GM18870 (cell line): ENCODE measurements around the gene DST.
"Not testable (repeated sequence)": the region's sequence is repeated elsewhere in the genome, so short reads cannot be mapped to it uniquely, and the experiment has no call there.

ENCODE experiments used
- ATAC-seq: cut with Tn5 transposase; IDR thresholded peaks from one replicate; pipeline ENCODE4 v1.9.1; 2021; ENCODE audit warnings: moderate library complexity; ENCODE audit not compliant: unreplicated experiment

Gene DST

DNA sequence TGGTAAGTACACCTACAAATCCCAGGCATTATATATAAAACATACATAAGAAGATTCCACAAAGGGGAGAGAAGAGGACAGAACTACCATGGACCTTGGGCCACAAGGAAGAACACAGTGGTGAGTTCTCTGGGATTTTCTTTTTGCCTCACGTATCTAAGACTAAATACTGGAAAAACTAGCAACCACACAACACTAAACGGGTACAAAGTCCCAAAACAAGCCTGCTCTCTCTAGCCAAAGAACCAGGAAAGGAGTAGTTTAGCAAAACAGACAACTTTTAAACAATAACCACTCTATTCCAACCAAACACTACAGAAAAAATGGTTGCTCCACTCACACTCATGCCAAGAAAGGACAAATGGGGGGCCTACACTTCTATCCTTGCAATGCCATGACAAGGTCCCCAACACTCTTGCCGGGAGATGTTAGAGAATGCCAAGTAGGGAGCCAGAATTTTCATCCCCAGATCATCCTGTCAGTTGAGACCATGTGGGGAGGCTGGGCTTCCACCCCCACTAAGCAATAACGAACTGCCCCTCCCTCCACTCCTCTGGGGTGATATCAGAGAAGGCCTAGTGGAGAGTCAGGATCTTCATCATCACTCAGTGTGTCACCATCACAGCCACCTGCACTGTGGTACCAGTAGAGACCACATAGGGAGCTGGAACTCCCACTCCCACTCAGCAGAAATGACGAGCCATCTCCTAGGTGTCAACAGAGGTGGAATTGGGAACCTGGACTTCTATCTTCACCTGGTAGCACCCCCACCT lies 123.5 kb downstream of the DST start:
- ATAC-seq: no peak

DNA sequence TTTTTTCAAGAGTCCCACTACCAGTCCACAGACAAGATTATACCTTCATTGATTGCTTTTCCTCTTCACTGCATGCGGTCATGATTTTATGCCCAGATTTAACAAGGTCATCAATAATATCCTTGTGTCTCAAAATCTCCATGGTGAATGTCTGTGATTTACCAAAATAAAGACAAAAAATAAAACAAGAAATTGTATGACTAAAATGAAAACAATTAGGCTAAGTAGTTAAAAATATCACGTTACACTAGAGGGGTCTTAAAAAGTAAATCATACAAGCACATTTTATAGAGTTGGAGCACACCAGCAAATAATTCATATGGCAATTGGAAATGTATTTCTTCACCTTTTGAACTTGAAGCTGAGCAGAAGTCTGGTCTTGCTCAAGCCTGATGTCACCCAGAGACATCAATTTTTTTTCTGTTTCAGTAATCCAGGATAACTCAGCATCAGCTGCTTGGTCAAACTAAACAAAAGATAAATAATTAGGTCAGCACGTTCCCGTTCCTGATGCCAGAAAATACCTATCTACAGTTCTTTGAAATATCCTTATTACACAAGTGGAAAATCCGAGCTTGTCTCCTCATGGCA lies 125.4 kb downstream of the DST start:
- ATAC-seq: no peak

DNA sequence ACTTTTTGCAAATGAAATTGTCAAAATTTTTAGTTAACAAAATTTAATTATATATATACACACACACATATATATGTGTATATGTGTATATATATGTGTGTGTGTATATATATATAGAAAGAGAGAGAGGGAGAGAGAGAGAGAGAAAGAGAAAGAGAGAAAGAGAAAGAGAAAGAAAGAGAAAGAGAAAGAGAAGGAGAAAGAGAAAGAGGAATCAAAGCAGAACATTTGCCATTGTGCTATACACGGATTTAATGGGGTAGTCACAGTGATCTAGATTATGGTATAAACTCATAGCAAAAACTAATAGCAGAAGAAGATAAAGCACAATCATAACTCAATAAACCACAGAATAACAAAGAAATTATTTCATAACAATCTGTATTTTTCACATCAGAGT lies 126.7 kb downstream of the DST start:
- no peak for ATAC-seq

DNA sequence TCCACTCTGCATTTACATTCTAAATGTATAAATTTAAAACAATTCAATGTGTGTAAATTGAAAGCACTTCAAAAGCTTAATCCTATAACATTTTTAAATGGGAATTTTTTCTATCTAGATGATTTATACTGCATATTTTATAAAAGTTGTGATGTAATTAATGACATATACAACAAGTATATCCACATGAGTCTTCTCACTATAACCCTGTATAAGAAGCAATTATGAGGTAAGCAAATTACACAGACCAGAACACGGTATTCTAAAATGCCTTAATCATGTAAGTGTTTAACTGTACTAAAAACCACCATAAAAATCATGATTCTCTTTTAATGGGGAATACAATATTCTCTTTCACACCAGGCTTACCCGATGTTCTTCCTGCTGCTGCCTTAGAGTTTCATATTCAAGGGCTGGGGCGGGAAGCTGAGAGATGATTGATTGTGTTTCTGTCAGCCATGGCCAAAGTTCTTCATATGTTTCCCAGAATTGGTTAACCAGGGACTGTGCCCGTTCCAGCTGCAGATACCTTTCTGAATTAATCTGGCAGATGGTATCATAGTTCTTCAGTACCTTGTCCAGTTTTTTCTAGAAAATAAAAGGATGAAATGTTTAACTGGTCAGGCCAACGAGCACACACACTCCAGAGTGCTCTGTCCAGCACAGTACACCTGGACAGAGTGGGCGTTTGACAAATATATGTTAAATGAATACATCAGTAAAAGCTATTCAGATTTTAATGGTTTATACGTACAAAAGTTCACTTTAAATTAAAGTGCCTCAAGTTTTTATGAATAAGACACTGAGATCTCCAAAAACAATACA lies 127.4 kb downstream of the DST start:
- no peak for ATAC-seq

DNA sequence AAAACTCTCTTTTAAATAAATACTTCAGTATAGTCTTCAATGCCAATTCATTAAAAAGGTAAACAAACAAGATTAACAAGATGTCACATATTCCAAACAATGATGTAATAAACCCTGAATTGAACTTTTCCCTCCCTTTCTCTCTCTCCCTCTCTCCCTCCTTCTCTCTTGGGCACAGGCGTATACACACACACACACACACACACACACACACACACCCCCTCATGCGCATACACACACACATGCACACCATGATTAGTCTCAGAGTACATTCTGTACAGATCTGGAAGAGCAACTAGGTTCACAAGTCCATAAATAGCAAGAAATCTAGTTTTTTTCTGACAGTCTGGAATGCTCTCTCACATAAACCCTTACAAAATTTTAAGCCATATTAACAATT lies 128.3 kb downstream of the DST start:
- ATAC-seq: no peak

DNA sequence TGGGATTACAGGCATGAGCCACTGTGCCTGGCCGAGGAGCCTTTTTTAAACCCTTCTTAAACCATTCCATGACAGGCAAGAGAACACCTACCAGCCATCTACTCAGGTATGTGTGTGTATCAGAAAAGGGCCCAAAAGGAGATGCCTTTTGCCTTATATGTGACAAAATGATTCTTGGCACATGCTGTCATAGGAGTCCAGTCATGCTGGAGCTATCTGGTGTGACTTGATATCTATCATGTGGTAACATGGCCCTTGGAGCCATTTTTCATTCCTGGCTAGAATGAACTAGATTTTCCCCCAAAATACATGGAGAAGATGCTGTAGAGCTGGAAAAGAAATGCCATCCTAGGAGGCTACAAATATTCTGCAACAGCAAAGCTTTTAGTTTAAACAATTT lies 129.1 kb downstream of the DST start:
- ATAC-seq: no peak

DNA sequence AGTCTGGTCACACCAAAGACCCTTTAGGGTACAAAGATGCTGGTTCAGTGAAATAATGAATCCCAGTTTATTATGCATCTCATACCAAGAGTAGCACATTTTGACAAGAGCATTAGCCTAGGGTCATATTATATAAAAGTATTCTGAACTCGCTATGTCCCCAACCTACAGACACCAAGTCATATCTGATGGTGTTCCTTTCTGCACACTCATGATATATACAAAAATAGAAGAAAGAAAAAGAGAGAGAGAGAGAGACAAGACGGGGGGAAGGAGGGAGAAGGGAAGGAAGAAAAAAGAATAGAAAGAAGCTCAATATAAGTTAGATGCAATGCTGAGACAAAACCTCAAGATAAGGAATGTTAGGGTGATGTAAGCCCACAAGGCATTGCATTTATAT lies 131.1 kb downstream of the DST start:
- no peak for ATAC-seq

DNA sequence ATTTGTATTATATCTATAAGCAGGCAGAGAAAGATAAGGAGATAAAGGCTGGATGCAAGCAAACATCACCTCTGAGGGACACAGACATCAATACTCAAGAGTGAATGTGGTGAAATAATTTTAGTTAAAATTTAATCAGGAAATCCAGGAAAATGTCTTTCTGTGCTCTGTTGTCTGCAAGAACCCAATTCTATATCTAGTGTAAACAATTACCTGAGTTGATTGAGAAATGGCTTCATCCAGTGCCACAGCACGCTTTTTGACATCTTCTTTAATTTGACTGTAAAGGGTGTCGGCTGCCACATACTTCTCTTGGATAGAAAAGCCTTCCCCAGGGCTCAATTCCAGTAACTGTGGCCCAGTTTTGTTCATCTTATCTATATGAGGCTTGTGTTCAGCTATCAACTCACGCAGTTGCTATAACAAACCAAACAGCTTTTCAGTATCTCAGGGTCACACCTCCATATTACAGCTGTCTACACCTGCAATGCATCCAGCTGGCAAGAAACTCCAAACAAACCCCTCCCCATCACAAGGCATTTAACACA lies 131.6 kb downstream of the DST start:
- ATAC-seq: no peak

DNA sequence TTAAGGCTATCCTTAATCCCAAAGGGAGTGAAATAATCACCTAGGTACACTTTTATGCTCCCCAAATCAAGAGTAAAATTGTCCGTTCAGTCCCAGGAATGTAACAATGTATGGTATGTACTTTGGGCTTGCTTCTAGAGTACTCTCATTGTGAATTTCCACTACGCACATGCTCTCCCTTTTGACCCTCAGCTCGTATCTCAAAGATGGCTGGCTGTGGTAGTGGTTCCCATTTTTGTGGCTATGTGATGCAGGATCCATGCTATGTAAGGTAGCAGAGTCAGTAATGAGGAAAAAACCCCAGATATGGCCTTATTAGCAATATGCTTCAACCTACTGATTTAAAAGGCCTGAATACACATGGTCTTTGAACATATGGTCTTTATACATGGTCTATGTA lies 133.7 kb downstream of the DST start:
- ATAC-seq: no peak

DNA sequence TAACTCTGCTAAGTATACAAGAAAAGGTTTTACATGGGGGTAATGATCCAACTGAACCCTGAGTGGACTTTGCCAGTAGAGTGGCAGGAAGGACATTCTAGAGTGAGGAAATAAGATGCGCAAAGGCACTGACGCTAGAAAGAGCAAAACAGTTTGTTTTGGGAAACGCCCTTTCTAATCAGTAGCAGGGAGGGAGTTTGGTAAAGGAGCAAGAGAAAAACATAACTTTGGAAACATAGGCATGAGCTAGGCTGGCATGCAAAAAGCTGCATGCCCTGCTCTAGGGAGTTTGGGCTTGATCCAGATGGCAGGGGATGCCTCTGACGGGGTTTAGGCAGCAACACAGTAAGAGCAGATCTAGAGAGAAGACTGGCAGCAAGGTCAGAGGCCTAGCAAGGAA lies 135.2 kb downstream of the DST start:
- no peak for ATAC-seq

DNA sequence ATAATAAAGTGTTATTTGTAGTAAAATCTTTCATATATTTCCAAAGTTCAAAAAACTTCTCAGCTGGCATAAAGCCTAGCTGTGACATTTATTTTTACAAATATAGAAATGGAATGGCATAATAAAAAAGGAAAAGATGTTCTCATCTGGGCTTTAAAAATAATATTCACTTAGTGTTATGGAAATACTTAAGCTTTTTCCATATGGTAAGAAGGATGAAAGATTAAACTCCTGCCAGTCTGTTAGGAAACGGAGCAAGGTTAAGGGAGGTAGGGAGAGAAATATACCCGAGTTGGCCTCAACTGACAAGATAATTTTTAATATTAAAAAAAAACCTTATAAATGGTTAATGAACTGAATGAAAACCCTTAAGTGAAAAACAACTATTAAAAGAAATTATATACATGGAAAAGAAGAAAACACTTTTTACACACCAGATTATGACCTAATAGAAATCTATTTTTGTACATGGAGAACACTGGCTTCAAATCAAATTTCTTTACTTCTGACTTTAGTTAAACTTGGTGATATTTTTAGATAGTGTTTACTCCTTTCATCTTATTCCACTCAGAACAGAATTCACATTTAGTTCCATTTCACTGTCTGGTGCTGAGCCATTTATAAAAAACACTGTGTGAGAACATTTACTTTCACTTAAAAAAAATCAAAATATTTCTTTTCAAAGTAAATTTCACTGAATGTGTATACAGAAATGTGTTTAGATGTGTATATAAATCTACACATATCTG lies 137.0 kb downstream of the DST start:
- ATAC-seq: no peak

DNA sequence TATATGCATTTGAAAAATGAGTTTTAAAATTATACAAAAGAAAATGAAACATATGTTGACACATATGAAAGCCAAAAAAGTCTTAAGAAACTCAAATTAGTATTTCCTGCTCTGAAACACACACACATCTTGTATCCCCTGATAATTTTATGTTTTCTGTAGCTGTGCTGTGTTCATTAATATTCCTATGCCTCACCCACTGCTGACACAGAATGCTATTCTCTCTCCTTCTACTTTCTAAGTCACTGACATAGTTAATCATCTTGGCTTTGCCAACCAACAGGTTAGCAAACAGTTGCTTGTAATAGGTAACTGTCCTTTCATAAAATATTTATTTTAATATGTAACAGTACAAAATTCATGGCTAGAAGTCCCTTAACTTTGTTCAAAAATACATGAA lies 140.7 kb downstream of the DST start:
- no peak for ATAC-seq

DNA sequence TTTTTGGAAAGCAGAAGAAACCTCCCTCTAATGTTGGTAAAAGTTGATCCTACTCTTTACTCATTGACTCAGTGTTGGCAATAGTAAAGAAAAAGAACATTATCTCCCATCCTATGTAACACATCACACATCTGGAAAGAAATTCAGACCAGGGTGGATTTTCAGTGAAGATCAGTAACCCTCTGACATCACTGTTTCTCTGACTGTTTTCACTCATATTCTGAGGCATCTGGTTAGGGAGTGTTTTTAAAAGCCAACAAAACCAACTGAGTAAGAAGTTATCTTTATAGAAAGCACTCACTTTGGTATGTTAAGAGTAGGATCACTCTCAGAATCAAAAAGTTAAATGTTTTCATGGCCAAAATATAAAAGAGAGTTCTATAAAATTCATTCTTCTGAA lies 143.6 kb downstream of the DST start:
- no peak for ATAC-seq

DNA sequence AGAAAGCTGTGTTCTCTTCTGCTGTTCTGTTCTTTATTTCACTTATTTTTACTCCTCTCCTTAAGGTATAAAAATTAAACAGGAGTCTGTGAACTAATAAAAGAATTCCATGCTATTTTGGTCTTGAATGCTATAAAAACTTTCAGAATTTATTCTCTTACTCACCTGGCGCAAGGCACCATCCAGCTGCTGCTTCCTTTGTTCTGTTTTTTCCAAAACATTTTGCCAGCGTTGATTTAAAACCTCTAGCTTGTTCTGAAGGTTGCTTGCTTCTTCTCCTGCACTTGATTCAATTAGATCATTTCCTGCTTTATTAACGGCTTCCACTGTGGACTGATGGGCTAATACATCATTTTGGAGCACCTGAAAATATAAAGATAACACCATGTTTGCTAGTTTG lies 145.0 kb downstream of the DST start:
- no peak for ATAC-seq

DNA sequence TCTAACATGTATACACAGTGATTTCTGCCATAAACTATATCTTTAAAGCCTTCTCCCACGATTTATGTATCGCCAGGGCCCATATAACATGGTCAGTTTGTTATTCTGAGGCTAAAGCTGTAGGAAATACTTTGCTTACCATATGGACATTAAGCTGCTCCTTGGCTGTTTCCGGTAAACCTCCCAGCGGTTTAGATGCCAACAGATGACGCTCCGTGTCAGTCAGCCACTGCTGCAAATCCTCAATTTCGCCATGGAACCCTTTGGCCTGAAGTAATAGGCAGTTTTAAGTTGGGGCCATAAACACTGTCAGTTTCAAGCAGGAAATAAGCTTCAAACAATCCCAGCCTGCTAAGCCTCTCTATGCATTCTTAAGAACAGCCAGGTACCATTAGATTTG lies 145.4 kb downstream of the DST start:
- ATAC-seq: no peak

DNA sequence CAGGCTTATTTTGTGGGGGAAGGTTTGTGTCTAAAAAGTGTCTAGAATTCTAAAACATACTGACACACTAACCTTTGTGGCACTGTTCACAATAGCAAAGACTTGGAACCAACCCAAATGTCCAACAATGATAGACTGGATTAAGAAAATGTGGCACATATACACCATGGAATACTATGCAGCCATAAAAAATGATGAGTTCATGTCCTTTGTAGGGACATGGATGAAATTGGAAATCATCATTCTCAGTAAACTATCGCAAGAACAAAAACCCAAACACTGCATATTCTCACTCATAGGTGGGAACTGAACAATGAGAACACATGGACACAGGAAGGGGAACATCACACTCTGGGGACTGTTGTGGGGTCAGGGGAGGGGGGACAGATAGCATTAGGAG lies 146.0 kb downstream of the DST start:
- not testable (repeated sequence) for ATAC-seq

DNA sequence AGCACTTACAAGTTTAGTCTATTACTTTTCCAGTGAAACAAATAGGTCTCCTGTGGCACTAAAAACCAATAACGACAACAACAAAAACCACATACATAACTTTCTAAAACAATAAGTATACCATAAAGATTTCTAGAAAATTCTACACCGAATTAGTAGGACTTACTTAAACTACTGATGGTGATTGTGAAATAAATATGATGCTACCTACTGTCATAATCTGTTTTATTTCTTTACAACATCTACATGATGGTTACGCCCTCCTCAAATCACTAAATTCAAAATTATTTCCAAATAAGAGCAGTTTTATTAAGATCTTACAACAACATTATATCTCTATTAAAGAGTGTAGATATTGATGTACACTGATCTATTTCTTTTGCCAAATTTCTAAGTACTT lies 147.0 kb downstream of the DST start:
- no peak for ATAC-seq

DNA sequence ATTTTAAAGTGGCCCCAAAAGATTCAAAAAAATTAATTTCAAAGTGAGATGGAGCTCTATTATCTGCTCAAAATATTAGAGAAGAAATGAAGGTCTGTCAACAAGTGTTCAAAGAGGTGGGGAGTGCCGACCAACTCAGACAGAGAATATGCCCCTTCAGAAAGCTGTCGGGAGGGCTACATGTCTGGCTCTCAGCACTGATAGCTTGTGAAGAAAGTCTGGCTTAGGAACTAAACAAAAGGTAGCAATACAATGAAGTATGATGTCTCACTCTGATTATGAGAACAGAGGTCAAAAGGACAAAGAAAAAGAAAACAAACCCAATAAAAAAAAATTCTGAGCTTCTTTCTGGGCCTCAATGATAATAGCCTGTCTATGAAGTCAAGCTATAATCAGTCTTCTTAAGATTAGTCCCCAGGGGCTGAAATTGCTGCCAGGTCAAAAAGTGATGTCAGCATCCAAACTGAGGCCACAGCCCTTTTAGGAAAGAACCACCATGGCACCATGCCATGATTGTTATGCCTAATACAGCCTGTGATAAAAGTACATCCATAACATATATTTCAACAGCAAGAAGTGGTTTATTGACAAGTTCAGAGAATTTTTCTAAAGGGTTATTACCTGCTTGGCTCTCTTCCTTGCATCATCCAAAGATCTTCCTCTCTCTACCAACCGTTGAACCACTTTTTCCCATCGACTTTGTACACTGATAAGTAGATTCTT lies 150.9 kb downstream of the DST start:
- ATAC-seq: no peak

DNA sequence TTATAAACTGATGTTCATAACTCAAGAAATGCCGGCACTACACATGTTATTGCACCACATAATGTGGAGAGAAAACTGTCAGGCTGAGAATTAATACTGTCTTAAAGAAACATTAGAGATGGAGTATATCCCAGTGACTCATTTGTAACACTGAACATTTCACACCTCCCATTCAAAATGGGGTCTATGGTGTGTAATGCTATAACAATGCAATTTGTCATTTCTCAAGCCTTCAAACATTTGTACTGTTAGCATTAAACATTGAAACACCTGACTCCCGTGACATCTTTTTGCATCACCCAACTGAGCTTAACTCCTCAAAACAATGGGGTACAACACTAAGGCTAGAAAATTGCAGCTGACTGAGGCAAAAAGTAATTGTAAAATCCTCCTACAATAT lies 151.7 kb downstream of the DST start:
- no peak for ATAC-seq

DNA sequence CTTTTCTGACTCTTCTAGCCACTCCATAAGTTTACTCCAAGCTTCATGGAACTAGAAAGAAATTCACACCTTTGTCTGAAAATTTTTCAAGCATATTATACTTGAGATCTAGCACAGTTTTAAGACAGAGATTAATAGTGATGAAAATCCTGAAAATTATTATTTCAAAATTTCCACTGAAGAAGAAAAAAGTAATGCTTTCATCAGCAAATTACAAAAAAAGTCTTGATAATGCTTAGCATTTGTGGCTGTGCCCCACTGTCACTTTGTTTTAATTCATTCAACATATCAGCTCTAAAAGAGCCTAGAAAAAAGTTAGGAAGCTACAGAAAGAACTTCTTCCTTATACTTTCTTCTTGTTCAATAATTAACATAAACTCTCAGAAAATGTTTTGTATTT lies 153.1 kb downstream of the DST start:
- no peak for ATAC-seq
